SK-N-SH (cell line): ENCODE measurements around the gene BMP2. TPM values are rescaled to one million over a fixed set of nuclear protein-coding genes. Genes with fewer than 3 reads are reported as not detected.

ENCODE experiments used
- CTCF ChIA-PET: fragments of 300-600, 350-600 bp; formaldehyde crosslinking; extraction: SDS; loops from one replicate; lab custom pipeline; 2021; lab: Yijun Ruan, JAX
- POLR2A ChIA-PET: fragments of 350-600 bp; sonication (Branson Sonifier 250); formaldehyde crosslinking; extraction: SDS; loops from one replicate; lab custom pipeline; 2020; ENCODE audit warnings: antibody characterized with exemption, inconsistent platforms; lab: Yijun Ruan, JAX
- DNase-seq: peaks from one replicate; pipeline ENCODE4 v3.0.0; 2012
- H2AFZ ChIP-seq: fragments of 200-600 bp; sonication (generic); 2 replicates; pipeline ENCODE4 v1.8.1; 2016; ENCODE audit warnings: antibody characterized with exemption, mild to moderate bottlenecking, low read depth
- H3F3A ChIP-seq: fragments of 200-600 bp; sonication (generic); replicated peaks from 2 replicates; pipeline ENCODE3; 2016; ENCODE audit warnings: antibody characterized with exemption, mild to moderate bottlenecking; ENCODE audit not compliant: insufficient read depth
- H3K27ac ChIP-seq, 2 experiments: fragments of 200-500 bp in 1 of 2; fragments of 200-600 bp in 1 of 2; sonication (Bioruptor generic) in 1 of 2; sonication (generic), shearing (Covaris generic) in 1 of 2; 2 replicates each; pipeline versions ENCODE4 v1.5.1 to v1.6.1; 2014 to 2016; ENCODE audit warnings: low read depth in 2 of 2, inconsistent platforms in 1 of 2, low read length in 1 of 2, mild to moderate bottlenecking in 1 of 2, mixed read lengths in 1 of 2
- H3K27me3 ChIP-seq: fragments of 200-600 bp; sonication (generic), shearing (Covaris generic); 2 replicates; pipeline ENCODE4 v1.6.1; 2016; ENCODE audit warnings: mixed run types; ENCODE audit not compliant: insufficient read depth
- H3K36me3 ChIP-seq, 2 experiments: fragments of 200-500 bp in 1 of 2; fragments of 200-600 bp in 1 of 2; sonication (Bioruptor generic) in 1 of 2; sonication (generic) in 1 of 2; replicated peaks in 1 of 2; 2 replicates each; pipeline versions ENCODE3 to v1.5.1; 2014 to 2016; ENCODE audit warnings: low read length in 1 of 2, mild to moderate bottlenecking in 1 of 2; ENCODE audit not compliant: insufficient read depth in 2 of 2, control insufficient read depth in 1 of 2
- H3K4me1 ChIP-seq, 2 experiments: fragments of 200-500 bp in 1 of 2; fragments of 200-600 bp in 1 of 2; sonication (Bioruptor generic) in 1 of 2; sonication (generic), shearing (Covaris generic) in 1 of 2; 2 replicates each; pipeline versions ENCODE4 v1.5.1 to v1.6.1; 2014 to 2016; ENCODE audit warnings: low read depth in 1 of 2, low read length in 1 of 2, mixed run types in 1 of 2; ENCODE audit not compliant: insufficient read depth in 2 of 2, control insufficient read depth in 1 of 2
- H3K4me2 ChIP-seq: fragments of 200-600 bp; sonication (generic), shearing (Covaris generic); 2 replicates; pipeline ENCODE4 v1.6.1; 2017; ENCODE audit warnings: mixed run types
- H3K4me3 ChIP-seq, 2 experiments: fragments of 200-500 bp in 1 of 2; fragments of 200-600 bp in 1 of 2; sonication (Bioruptor generic) in 1 of 2; sonication (generic), shearing (Covaris generic) in 1 of 2; 2 replicates each; pipeline versions ENCODE4 v1.5.1 to v1.8.1; 2014 to 2016; ENCODE audit warnings: low read depth in 2 of 2, inconsistent platforms in 1 of 2, low read length in 1 of 2, mild to moderate bottlenecking in 1 of 2, mixed read lengths in 1 of 2, moderate library complexity in 1 of 2
- H3K79me2 ChIP-seq: fragments of 200-600 bp; sonication (generic); 2 replicates; pipeline ENCODE4 v1.8.1; 2017; ENCODE audit warnings: mild to moderate bottlenecking; ENCODE audit not compliant: insufficient read depth
- H3K9ac ChIP-seq: fragments of 200-600 bp; sonication (generic); 2 replicates; pipeline ENCODE4 v1.6.1; 2017; ENCODE audit warnings: mixed run types
- H3K9me2 ChIP-seq: fragments of 200-600 bp; sonication (generic); 2 replicates; pipeline ENCODE4 v1.6.1; 2017; ENCODE audit warnings: mixed run types
- H3K9me3 ChIP-seq: fragments of 200-600 bp; sonication (generic); 2 replicates; pipeline ENCODE4 v1.6.1; 2017; ENCODE audit warnings: mixed run types, mild to moderate bottlenecking, moderate library complexity
- H4K20me1 ChIP-seq: fragments of 200-600 bp; sonication (generic); 2 replicates; pipeline ENCODE4 v1.6.1; 2017; ENCODE audit warnings: mild to moderate bottlenecking, mixed run types; ENCODE audit not compliant: insufficient read depth
- CTCF ChIP-seq: fragments of 200-600 bp; sonication (generic); IDR thresholded peaks from 2 replicates; pipeline ENCODE4 v1.6.1; 2017; ENCODE audit warnings: antibody characterized with exemption, mild to moderate bottlenecking, moderate library complexity
- ELF1 ChIP-seq: IDR thresholded peaks from 2 replicates; pipeline ENCODE4 v1.4.0; 2012
- EP300 ChIP-seq, 2 experiments: IDR thresholded peaks; 2 replicates each; pipeline versions ENCODE4 v1.4.0 to v1.6.1; 2012; ENCODE audit warnings: borderline replicate concordance in 1 of 2, low read depth in 1 of 2, low read length in 1 of 2
- FOSL2 ChIP-seq: IDR thresholded peaks from 2 replicates; pipeline ENCODE4 v1.4.0; 2012; ENCODE audit warnings: low read depth, mild to moderate bottlenecking, moderate library complexity, borderline replicate concordance
- IRF3 ChIP-seq: fragments of 150-350 bp; IDR thresholded peaks from 2 replicates; pipeline ENCODE4 v1.6.1; 2016; ENCODE audit warnings: mild to moderate bottlenecking, low read depth, low read length
- JUND ChIP-seq: IDR thresholded peaks from 2 replicates; pipeline ENCODE4 v1.4.0; 2012
- MAX ChIP-seq: IDR thresholded peaks from 2 replicates; pipeline ENCODE4 v1.4.0; 2012; ENCODE audit warnings: low read depth
- MXI1 ChIP-seq: IDR thresholded peaks from 2 replicates; pipeline ENCODE4 v1.6.1; 2012; ENCODE audit warnings: mild to moderate bottlenecking, low read depth, low read length, improper control_type of control experiment
- NFIC ChIP-seq: IDR thresholded peaks from 2 replicates; pipeline ENCODE4 v1.4.0; 2012; ENCODE audit warnings: borderline replicate concordance
- PBX3 ChIP-seq: IDR thresholded peaks from 2 replicates; pipeline ENCODE4; 2012
- RAD21 ChIP-seq: IDR thresholded peaks from 2 replicates; pipeline ENCODE4 v1.6.1; 2012; ENCODE audit warnings: mild to moderate bottlenecking, low read length
- RCOR1 ChIP-seq: fragments of 150-350 bp; IDR thresholded peaks from 2 replicates; pipeline ENCODE4 v1.6.1; 2017; ENCODE audit warnings: antibody characterized with exemption, low read length
- REST ChIP-seq: IDR thresholded peaks from 2 replicates; pipeline ENCODE4 v1.6.1; 2012; ENCODE audit warnings: mild to moderate bottlenecking, low read depth, low read length, moderate library complexity
- SMC3 ChIP-seq: IDR thresholded peaks from 2 replicates; pipeline ENCODE4 v1.6.1; 2012; ENCODE audit warnings: low read depth, low read length, improper control_type of control experiment
- TAF1 ChIP-seq: IDR thresholded peaks from 2 replicates; pipeline ENCODE4 v1.6.1; 2012; ENCODE audit warnings: low read depth, mild to moderate bottlenecking, low read length, moderate library complexity, borderline replicate concordance
- USF1 ChIP-seq: IDR thresholded peaks from 2 replicates; pipeline ENCODE4 v1.4.0; 2012; ENCODE audit warnings: low read depth, borderline replicate concordance
- USF2 ChIP-seq: fragments of 150-350 bp; IDR thresholded peaks from 2 replicates; pipeline ENCODE4 v1.6.1; 2017; ENCODE audit warnings: antibody characterized with exemption, low read length, low read depth, borderline replicate concordance
- WGBS: methylation state at CpG from one replicate; pipeline ENCODE4 v1.1.6; 2017; ENCODE audit warnings: low lambda C conversion rate; 5-methylcytosine and 5-hydroxymethylcytosine counted together
- polyA plus RNA-seq, 3 experiments: library from polyadenylated mRNA; depleted of rRNA; stranded (reverse); fragments of >200 nt; gene quantifications; 2 replicates each; pipeline ENCODE4 v1.2.3, GENCODE V29; 2012

The BMP2 gene
- 0.19 and 0.25 TPM in 2 replicates for polyA plus RNA-seq (2012; rRNA removed)
- polyA plus RNA-seq (2012; cell fraction: cytosol; rRNA removed): 0.17 TPM in 2 replicates
- 0.11 and 0.21 TPM in 2 replicates for polyA plus RNA-seq (2012; cell fraction: nucleus; rRNA removed)

GRCh38 chr20:6767536-6768227 lies at the start of gene BMP2:
BMP2 (plus strand) TSS chr20:6767686; CDS start chr20:6770127, 2,441 bp downstream.
- H3K4me3 ChIP-seq: peak within 1 kb of the TSS; percentile 52 to 63
- CTCF ChIA-PET: interaction anchor here (1.0 to 3.0 kb wide), 3 partner anchors 9 to 61 kb away, joined by 3 to 17 read pairs (median 3); no protein-coding TSS in a partner anchor
- H3K9me3 ChIP-seq: no peaks in the 10 kb centered on the region
- H3K9me2 ChIP-seq: no peaks in the 10 kb centered on the region
- H3K9ac ChIP-seq: no peak within 1 kb of the TSS
- peaks cover 16% of the 10 kb centered on the region; the same call in 1 of the 2 replicates for H3K27me3 ChIP-seq
- H4K20me1 ChIP-seq: no peaks in the 10 kb centered on the region
- POLR2A ChIA-PET: no interaction called here
- peak within 1 kb of the TSS; percentile 91 for H3K4me2 ChIP-seq
- peaks cover 10% of the 10 kb centered on the region for H3F3A ChIP-seq
- H3K27ac ChIP-seq: no peak within 1 kb of the TSS
- no peaks in the 10 kb centered on the region for H3K79me2 ChIP-seq
- H3K4me1 ChIP-seq: no peaks in the 10 kb centered on the region; a peak in 1 of 4 replicates
- peak; percentile 82 for DNase-seq
- 0% methylated on average over 5 of the region's 112 CpGs for WGBS
- H3K36me3 ChIP-seq: no peaks in the 10 kb centered on the region
- H2AFZ ChIP-seq: peak within 1 kb of the TSS; percentile 74; the same call in 1 of the 2 replicates
- TF ChIP-seq FOSL2 (no peak), SMC3 (no peak), IRF3 (no peak), NFIC (no peak), EP300 (IDR thresholded peaks at IDR 0.05; ENCODE audit: borderline replicate concordance in 1 of 2, low read depth in 1 of 2, low read length in 1 of 2) (no peak), ELF1 (no peak), REST (no peak), RAD21 (no peak), USF2 (no peak), CTCF (no peak), RCOR1 (no peak), TAF1 (no peak), MXI1 (no peak), PBX3 (no peak), JUND (no peak), USF1 (no peak), MAX (no peak)
